Activated naive CD8-positive, alpha-beta T cell treated with anti-CD3 and anti-CD28 coated beads, Interleukin-2, amount 10 ng/mL, durations not matched to agents 7 days and 5 days (primary cell): ENCODE data around the gene CELF1. TPM values are rescaled to one million over a fixed set of nuclear protein-coding genes. Genes with fewer than 3 reads are reported as not detected.

ENCODE experiments used
- ATAC-seq: fragments of 150-1000 bp; cut with Tn5 transposase; one replicate; pipeline ENCODE4 v1.10.0; 2021; ENCODE audit warnings: low read depth, moderate library complexity
- POLR2A ChIA-PET: fragments of 350-600 bp; sonication (Branson Sonifier 250); formaldehyde crosslinking; loops from one replicate; lab custom pipeline; 2021; ENCODE audit warnings: antibody characterized with exemption; lab: Charles Lee
- DNase-seq: peaks from one replicate; pipeline ENCODE4 v3.0.0; 2021
- H3K27ac Mint-ChIP-seq: one replicate; pipeline ENCODE4 v1.8.0; 2022; ENCODE audit warnings: mild to moderate bottlenecking, mixed read lengths
- H3K27me3 Mint-ChIP-seq: one replicate; pipeline ENCODE4 v1.8.0; 2022; ENCODE audit warnings: mild to moderate bottlenecking, moderate library complexity, mixed read lengths
- H3K36me3 Mint-ChIP-seq: one replicate; pipeline ENCODE4 v1.8.0; 2021; ENCODE audit warnings: mild to moderate bottlenecking, mixed read lengths
- H3K4me1 Mint-ChIP-seq: one replicate; pipeline ENCODE4 v1.8.0; 2021; ENCODE audit warnings: mixed read lengths
- H3K4me3 Mint-ChIP-seq: one replicate; pipeline ENCODE4 v1.8.0; 2022; ENCODE audit warnings: mild to moderate bottlenecking, moderate library complexity, mixed read lengths
- H3K9me3 Mint-ChIP-seq: one replicate; pipeline ENCODE4 v1.8.0; 2021; ENCODE audit warnings: mixed read lengths
- total RNA-seq, 2 experiments: library from RNA; stranded (reverse); gene quantifications; one replicate each; pipeline ENCODE4 v1.2.3, GENCODE V29; 2021

Gene CELF1
- total RNA-seq, 2 experiments from 2014 or later = 102 to 113 TPM

DNA sequence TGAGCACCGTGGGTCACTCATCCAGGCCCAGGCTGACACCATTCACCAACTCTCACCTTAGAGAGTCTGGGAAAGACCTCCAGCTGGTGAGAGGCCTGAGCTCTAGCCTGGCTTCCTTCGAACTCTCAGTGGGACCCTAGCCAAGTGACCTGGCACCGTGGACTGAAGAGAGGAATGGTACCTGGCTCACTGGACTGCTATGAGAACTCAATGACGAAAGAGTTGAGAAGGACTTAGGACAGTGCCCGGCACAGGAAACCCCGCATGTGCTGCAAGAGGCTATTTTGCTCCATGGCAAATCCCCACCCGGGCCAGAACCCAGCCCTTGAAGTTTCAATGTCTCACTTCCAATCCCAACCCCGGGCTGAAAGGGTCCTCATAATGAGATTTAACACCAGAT lies 103.4 kb downstream of the CELF1 start:
- Mint-ChIP-seq H3K4me1 (peaks cover 2% of the 10 kb centered on the region), H3K4me3 (no peak overlapping the region)
- ATAC-seq = no peak

DNA sequence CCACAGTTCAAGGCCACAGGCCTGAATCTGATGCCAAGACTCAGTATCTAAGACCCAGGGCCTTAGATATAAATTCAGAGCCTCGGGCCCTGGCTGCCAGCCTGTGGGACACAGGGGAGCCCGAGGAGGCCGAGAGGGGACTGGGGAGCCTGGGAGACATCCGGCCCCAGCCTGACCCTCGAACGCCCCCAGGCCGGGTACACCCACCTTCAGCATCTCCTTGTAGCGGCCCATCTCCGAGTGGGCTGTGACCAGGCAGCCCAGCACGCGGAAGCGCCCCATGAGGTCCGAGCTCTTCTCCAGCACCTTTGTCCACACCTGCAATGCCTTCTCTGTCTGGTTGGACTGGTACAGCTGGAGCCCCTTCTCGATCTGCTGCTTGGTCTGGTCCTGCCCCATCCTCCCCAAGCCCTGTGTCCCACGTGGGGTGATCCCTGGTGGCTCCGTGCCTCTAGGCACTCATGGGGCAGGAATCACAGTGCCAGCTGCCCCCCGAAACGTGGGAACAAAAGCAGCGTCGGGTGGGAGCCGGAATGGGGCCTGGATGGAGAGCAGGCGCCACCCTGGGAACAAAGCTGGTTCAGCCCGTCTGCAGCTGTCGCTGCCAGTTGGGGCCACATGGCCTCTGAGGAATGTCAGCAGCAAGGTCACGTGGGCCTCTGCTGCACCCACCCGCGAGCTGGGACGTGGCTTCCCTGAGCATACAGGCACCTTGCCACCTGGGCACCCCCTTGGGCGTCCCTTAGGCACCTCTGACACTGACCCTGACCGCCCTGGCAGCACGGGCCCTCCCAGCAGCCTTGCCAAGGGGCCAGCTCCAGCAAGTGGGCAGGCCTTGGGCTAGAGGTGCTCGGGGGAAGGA lies 104.1 kb downstream of the CELF1 start, which contains the start of gene RAPSN:
Gene RAPSN (minus strand): TSS at position 571 of the 862 bp plus-strand sequence. CDS start 172 bp downstream, at position 399.
- POLR2A ChIA-PET = no interaction called here
- Mint-ChIP-seq H3K4me1 (no peaks in the 10 kb centered on the region), H3K27me3 (no peaks in the 10 kb centered on the region), H3K27ac (no peak within 1 kb of the TSS), H3K36me3 (no peaks in the 10 kb centered on the region), H3K4me3 (no peak within 1 kb of the TSS), H3K9me3 (no peaks in the 10 kb centered on the region)
- ATAC-seq (no peak), DNase-seq (no peak)

More for the DNA sequence above, 103.4 kb downstream of the CELF1 start:
- Mint-ChIP-seq H3K27ac (no peak overlapping the region), H3K27me3 (no peaks in the 10 kb centered on the region), H3K9me3 (no peaks in the 10 kb centered on the region), H3K36me3 (no peaks in the 10 kb centered on the region)
- POLR2A ChIA-PET = no interaction called here
- DNase-seq = no peak

DNA sequence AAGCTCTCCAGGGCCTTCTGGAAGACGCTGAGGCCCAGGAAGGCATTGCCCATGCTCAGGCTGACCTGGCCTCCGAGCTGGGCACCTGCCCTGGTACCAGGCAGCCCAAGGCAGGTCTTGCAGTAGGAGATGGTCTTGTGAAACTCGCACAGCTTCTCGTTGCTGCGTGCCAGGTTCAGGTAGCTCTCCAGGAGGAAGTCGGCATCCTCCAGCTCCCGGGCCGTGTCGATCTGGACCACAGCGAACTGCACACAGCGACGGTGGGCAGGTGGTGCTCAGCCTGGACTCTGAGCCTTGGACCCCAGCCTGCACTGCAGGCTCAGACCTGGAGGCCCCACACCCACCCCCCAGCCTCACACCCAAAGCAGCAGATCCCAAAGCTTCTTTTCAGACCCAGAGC lies 105.0 kb downstream of the CELF1 start:
- Mint-ChIP-seq H3K4me3 (no peak overlapping the region), H3K9me3 (no peaks in the 10 kb centered on the region), H3K36me3 (no peaks in the 10 kb centered on the region), H3K4me1 (no peaks in the 10 kb centered on the region), H3K27ac (no peak overlapping the region), H3K27me3 (no peaks in the 10 kb centered on the region)
- ATAC-seq = no peak
- POLR2A ChIA-PET = no interaction called here
- no peak for DNase-seq

DNA sequence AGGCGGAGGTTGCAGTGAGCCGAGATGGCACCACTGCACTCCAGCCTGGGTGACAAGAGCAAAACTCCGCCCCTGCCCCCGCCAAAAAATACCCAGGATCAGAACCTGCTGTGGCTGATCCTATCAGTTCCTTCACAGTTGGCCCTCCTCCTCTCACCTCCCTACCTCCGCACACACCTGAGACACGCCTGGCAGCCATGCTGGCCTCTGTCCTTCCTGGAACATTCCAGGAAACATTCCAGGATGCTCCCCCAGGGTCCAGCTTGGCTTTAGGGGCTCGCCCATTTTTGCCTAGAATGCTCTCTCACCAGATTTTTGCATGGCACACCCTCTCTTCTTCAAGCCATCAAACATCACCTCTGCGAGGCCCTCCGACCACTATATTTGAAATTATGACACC lies 106.1 kb downstream of the CELF1 start:
- Mint-ChIP-seq H3K36me3 (no peaks in the 10 kb centered on the region), H3K4me3 (no peak overlapping the region), H3K9me3 (no peaks in the 10 kb centered on the region), H3K27ac (no peak overlapping the region), H3K4me1 (no peaks in the 10 kb centered on the region), H3K27me3 (no peaks in the 10 kb centered on the region)
- no peak for ATAC-seq
- DNase-seq = no peak
- POLR2A ChIA-PET = no interaction called here

DNA sequence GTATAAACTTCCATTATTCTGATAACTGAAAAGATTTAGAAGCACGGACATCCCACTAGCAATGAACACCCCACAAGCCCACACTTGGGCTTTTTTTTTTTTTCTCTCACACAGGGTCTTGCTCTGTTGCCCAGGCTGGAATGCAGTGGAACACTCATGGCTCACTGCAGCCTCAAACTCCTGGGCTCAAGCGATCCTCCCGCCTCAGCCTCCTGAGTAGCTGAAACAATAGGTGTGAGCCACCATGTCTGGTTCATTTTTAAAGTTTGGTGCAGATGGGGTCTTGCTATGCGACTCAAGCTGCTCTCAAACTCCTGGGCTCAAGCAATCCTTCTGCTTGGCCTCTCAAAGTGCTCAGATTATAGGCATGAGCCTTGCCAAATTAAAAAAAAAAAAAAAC lies 107.1 kb downstream of the CELF1 start:
- POLR2A ChIA-PET = no interaction called here
- H3K4me3 Mint-ChIP-seq = no peak overlapping the region
- DNase-seq (no peak), ATAC-seq (no peak)
- no peaks in the 10 kb centered on the region for H3K27me3 Mint-ChIP-seq
- H3K27ac Mint-ChIP-seq = no peak overlapping the region
- no peaks in the 10 kb centered on the region for H3K36me3 Mint-ChIP-seq
- no peaks in the 10 kb centered on the region for H3K4me1 Mint-ChIP-seq
- H3K9me3 Mint-ChIP-seq = no peaks in the 10 kb centered on the region

DNA sequence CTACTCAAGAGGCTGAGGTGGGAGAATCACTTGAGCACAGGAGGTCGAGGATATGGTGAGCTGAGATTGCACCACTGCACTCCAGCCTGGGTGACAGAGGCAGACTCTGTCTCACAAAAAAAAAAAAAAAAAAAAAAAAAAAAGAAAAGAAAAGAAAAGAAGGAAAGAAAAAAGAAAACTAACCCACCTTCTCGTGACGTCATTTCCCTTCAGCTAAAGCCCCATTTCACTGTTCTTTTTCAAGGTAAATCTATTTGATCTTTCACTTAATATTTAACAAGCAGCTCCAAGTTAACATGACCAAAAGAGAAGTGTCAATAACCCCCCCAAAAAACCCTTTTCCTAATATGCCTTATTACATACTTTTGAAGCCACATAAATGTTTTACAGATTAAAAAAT lies 109.1 kb downstream of the CELF1 start:
- POLR2A ChIA-PET = interaction anchor here (0.6 kb wide), 1 partner anchor 153 kb away, joined by 4 read pairs; no protein-coding TSS in a partner anchor
- H3K9me3 Mint-ChIP-seq = no peaks in the 10 kb centered on the region
- DNase-seq = no peak
- no peaks in the 10 kb centered on the region for H3K27me3 Mint-ChIP-seq
- H3K27ac Mint-ChIP-seq = no peak overlapping the region
- ATAC-seq = no peak
- no peaks in the 10 kb centered on the region for H3K4me1 Mint-ChIP-seq
- no peak overlapping the region for H3K4me3 Mint-ChIP-seq
- no peaks in the 10 kb centered on the region for H3K36me3 Mint-ChIP-seq

DNA sequence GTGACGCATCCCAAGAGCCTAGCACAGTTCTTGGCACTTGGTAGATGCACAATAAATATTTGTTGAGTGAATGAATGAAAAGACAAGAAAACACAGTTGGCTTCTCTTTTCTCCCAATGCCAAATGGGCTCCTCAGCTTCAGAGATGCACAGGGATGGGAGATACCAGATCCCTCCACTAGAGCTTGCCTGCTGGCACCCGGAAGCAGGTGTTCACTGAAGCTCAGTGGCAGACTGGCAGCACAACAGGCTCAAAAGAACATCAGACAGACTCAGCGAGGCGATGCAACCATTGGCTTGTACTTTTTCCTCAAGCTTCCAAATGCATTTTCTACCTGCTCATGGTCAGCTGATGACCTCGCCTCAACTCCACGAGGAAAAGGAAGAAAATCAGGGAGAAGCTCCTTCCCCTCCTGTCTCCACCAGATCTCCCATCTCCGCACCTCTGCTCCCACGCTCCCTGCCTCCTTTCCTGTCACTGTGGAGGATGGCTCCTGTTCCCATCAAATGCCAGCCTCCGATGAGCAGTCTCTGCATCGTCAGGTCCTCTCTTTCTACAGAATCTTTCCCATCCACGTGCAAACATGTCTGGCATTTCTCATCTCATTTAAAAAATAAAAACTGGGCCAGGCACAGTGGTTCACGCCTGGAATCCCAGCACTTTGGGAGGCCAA lies 109.8 kb downstream of the CELF1 start:
- POLR2A ChIA-PET = no interaction called here
- no peak for ATAC-seq
- H3K27me3 Mint-ChIP-seq = no peaks in the 10 kb centered on the region
- no peaks in the 10 kb centered on the region for H3K36me3 Mint-ChIP-seq
- no peaks in the 10 kb centered on the region for H3K9me3 Mint-ChIP-seq
- H3K4me1 Mint-ChIP-seq = no peaks in the 10 kb centered on the region
- H3K27ac Mint-ChIP-seq = no peak overlapping the region
- H3K4me3 Mint-ChIP-seq = no peak overlapping the region
- DNase-seq = no peak

DNA sequence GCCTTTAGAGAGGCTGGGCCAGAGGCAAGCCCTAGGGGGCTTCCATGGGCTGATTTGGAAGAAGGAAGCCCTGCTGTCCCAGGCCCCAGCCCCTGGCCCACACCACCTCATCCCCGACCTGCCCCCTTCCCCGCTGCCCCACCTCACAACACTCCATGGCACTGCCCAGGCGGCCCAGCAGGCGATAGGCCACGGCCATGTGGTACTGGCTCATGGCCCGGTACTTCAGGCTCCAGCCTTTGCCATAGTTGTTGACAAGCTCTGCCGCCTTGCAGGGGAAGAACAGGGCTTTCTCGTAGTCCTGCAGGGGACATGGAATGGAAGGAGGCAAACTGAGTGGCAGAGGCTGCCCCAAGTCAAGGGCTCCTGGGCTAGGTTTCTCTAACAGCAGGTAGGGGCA lies 110.4 kb downstream of the CELF1 start:
- no peak overlapping the region for H3K4me3 Mint-ChIP-seq
- POLR2A ChIA-PET = no interaction called here
- no peaks in the 10 kb centered on the region for H3K9me3 Mint-ChIP-seq
- no peak overlapping the region for H3K27ac Mint-ChIP-seq
- no peaks in the 10 kb centered on the region for H3K27me3 Mint-ChIP-seq
- no peaks in the 10 kb centered on the region for H3K36me3 Mint-ChIP-seq
- DNase-seq (no peak), ATAC-seq (no peak)
- H3K4me1 Mint-ChIP-seq = no peaks in the 10 kb centered on the region

DNA sequence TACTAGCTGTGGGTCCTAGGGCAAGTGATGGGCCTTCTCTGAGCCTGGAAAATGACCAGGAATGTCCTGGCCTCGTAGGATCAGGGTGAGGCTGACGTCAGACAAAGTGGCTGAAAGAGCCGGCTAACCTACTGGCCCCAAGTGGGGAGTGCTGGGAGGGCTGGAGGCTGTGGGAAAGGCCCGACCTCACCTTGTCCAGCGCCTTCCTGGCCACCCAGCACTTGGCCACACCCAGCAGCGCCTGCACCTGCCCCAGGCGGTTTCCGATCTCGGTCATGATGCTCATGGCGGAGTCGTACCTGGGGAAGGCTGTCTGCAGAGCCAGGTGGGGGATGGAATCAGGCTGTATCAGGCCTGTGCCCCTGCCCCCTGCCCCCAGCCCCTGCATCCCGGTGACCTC lies 111.5 kb downstream of the CELF1 start:
- POLR2A ChIA-PET = interaction anchor here (1.0 kb wide), 1 partner anchor 202 kb away, joined by 3 read pairs; no protein-coding TSS in a partner anchor
- ATAC-seq (no peak), DNase-seq (no peak)
- Mint-ChIP-seq H3K4me1 (no peaks in the 10 kb centered on the region), H3K9me3 (no peaks in the 10 kb centered on the region), H3K27ac (no peak overlapping the region), H3K36me3 (no peaks in the 10 kb centered on the region), H3K27me3 (peaks cover 2% of the 10 kb centered on the region), H3K4me3 (no peak overlapping the region)

DNA sequence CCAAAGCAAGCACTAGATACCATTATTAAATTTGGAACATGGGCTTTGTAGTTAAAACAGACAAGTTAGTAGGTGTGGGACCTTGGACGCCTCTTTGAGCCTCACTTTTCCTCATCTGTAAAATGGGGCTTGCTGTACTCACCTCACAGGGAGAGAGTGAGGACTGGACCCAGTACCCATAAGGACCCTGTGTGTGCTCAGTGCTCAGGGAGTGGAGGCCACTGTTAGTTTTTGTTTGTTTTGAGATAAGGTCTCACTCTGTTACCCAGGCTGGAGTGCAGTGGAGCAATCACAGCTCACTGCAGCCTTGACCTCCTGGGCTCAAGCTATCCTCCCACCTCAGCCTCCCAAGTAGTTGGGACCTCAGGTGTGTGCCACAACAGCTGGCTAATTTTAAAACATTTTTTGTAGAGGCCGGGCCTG lies 112.9 kb downstream of the CELF1 start:
- ATAC-seq (no peak), DNase-seq (no peak)
- Mint-ChIP-seq H3K4me3 (no peak overlapping the region), H3K27me3 (peaks cover 6% of the 10 kb centered on the region), H3K4me1 (no peaks in the 10 kb centered on the region), H3K27ac (no peak overlapping the region), H3K36me3 (no peaks in the 10 kb centered on the region), H3K9me3 (no peaks in the 10 kb centered on the region)
- POLR2A ChIA-PET = no interaction called here

DNA sequence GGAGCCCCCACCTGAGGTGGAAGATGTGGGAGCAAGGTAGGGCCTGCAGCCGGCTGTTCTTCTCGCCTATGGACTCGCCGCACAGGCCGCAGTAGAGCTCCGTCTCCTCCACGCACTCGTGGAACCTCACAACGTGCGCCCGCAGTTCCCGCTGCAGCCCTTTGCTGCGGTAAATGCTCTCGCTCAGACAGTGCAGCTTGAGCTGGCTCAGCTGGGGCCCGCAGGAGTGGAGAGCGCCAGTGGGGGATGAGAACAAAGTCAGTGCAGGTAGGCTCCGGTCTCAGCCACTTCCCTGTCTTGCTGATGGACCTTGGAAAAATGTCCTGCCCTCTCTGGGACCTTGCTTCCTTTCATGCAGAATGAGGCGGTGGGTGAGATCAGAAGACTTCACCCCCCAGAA lies 114.2 kb downstream of the CELF1 start:
- ATAC-seq = no peak
- DNase-seq = no peak
- Mint-ChIP-seq H3K9me3 (no peaks in the 10 kb centered on the region), H3K4me1 (no peaks in the 10 kb centered on the region), H3K4me3 (no peak overlapping the region), H3K27me3 (peaks cover 6% of the 10 kb centered on the region), H3K27ac (no peak overlapping the region), H3K36me3 (no peaks in the 10 kb centered on the region)
- POLR2A ChIA-PET = no interaction called here

DNA sequence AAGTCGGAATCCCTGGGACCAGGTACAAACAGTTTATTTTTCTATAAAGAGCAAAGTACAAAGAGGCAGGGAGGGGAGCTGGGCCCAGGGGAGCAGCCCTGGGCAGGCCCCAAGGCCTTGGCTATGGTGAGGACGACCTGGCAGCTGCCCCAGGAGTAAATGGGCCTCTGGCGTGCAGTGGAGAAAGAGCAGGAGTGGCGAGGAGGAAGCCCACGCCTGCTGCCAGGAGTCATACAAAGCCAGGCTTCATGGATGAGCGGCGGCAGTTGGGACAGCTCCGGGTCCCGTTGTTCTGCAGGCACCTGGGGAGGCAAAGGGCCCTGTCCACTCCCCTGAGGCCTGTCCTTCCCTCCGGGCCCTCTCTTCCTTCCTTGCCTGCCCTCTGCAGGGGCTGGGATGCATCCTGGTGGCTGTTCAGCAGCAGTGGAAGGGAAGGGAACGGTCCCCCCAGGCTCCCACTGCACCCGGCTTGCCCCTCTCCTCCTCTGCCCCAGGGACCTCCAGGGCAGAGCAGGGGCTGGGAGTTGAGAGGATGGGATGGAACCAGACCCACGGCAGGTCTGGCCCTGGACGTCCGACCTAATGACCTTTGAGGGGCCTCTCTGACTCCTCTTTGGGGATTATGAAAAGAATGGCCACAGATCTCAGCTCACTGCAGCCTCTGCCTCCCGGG lies 115.0 kb downstream of the CELF1 start:
- no peak for ATAC-seq
- DNase-seq = no peak
- Mint-ChIP-seq H3K4me1 (no peaks in the 10 kb centered on the region), H3K4me3 (no peak overlapping the region), H3K36me3 (no peaks in the 10 kb centered on the region), H3K9me3 (no peaks in the 10 kb centered on the region), H3K27ac (no peak overlapping the region), H3K27me3 (peaks cover 6% of the 10 kb centered on the region)
- POLR2A ChIA-PET = no interaction called here

DNA sequence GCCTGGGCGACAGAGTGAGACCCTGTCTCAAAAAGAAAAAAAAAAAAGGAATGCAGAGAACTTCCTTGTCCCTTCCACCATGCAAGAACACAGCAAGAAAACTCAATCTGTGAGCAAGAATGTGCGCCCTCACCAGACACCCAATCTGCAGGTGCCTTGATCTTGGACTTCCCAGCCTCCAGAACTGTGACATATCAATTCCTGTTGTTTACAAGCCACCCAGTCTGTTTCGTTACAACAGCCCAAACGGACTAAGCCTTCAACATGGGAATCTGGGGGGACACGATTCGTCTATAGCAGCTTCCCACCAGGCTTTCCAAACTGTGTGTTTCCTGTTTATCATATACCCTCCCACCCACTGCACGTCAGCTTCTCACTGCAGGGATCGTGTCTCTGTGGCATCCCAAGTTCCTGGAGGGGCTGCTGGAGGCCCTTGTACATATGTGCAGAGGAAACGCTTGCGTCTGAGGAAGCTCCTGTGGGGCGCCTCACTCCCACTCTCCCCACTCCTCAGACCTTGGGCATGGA lies 115.7 kb downstream of the CELF1 start:
- peaks cover 6% of the 10 kb centered on the region for H3K27me3 Mint-ChIP-seq

More for the DNA sequence above, 115.7 kb downstream of the CELF1 start:
- ATAC-seq (no peak), DNase-seq (no peak)
- no peaks in the 10 kb centered on the region for H3K9me3 Mint-ChIP-seq
- H3K4me3 Mint-ChIP-seq = no peak overlapping the region
- no peaks in the 10 kb centered on the region for H3K36me3 Mint-ChIP-seq
- H3K4me1 Mint-ChIP-seq = no peaks in the 10 kb centered on the region
- no peak overlapping the region for H3K27ac Mint-ChIP-seq
- POLR2A ChIA-PET = no interaction called here
